LNCaP clone FGC (cell line): Measurements from ENCODE around the gene KLC1.

Experiments
- DNase-seq: peaks from one replicate; pipeline ENCODE4 v3.0.0-alpha.2; 2011; ENCODE audit warnings: low read depth
- H3K4me3 ChIP-seq: 2 replicates; pipeline ENCODE4 v1.5.1; 2011; ENCODE audit warnings: mild to moderate bottlenecking, low read depth, low read length, control low read depth
- TF ChIP-seq, protein P1 (sequence below): IDR thresholded peaks from 2 replicates; pipeline ENCODE4 v1.5.1; 2012; ENCODE audit warnings: mild to moderate bottlenecking; ENCODE audit not compliant: control insufficient read depth, insufficient read depth; ENCODE audit errors: extremely low read depth

The KLC1 gene

DNA sequence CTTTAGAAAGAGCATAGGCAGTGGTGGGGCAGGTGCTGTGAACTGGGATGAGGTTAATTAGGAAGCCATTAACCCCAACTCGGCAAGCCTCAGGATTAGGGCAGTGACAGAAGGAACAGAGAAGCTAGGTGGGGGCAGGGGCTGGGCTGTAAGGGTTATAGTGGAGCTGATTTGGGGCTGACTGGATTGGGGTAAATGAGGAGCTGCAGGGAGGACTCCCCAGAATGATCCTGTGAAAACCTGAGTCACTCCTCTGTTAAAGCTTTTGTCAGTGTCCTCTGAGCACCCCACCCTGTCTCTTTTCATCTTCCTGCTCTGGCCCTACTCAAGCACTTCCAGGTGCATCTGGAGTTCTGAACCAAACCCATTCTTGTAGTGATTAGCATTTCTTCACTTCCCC lies 4.4 kb downstream of the KLC1 start:
- no peak overlapping the region for H3K4me3 ChIP-seq
- TF ChIP-seq, protein P1, sequence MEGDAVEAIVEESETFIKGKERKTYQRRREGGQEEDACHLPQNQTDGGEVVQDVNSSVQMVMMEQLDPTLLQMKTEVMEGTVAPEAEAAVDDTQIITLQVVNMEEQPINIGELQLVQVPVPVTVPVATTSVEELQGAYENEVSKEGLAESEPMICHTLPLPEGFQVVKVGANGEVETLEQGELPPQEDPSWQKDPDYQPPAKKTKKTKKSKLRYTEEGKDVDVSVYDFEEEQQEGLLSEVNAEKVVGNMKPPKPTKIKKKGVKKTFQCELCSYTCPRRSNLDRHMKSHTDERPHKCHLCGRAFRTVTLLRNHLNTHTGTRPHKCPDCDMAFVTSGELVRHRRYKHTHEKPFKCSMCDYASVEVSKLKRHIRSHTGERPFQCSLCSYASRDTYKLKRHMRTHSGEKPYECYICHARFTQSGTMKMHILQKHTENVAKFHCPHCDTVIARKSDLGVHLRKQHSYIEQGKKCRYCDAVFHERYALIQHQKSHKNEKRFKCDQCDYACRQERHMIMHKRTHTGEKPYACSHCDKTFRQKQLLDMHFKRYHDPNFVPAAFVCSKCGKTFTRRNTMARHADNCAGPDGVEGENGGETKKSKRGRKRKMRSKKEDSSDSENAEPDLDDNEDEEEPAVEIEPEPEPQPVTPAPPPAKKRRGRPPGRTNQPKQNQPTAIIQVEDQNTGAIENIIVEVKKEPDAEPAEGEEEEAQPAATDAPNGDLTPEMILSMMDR = no peak
- DNase-seq = no peak

DNA sequence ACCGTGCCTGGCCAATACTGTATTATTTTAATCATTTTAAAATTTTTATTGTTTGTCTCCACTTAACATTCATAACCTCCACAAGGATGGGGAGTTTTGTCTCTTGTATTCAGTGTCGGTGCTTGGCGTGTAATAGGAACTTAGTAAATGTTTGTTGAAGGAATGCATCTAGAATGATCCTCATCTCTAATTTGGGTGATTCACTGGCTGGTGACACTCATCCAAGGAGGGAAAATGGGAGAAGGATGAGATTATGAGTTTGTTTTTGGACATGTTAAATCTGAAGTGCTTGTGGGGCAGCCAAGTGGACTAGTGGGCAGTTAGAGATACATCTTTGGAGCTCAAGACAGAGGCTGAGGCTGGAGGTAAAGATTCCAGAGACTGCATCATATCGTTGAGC lies 5.1 kb downstream of the KLC1 start:
- no peak overlapping the region for H3K4me3 ChIP-seq
- DNase-seq = no peak
- TF ChIP-seq, protein P1 = no peak

DNA sequence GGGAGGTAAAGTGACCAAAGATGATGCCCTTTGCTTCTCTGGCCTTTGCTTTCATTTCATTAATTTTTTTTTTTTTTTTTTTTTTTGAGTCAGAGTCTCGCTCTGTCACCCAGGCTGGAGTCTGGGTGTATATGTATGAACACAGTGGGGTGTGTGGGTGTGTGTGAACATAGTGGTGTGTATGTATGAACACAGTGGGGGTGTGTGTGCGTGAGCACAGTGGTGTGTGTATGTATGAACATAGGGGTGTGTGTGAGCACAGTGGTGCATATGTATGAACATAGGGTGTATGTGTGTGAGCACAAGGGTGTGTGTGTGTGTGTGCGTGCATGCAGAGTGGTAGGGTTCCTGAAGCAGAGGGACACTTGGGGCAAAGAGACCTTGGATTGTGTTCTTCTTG lies 9.6 kb downstream of the KLC1 start:
- TF ChIP-seq, protein P1 = no peak
- no peak overlapping the region for H3K4me3 ChIP-seq
- no peak for DNase-seq

DNA sequence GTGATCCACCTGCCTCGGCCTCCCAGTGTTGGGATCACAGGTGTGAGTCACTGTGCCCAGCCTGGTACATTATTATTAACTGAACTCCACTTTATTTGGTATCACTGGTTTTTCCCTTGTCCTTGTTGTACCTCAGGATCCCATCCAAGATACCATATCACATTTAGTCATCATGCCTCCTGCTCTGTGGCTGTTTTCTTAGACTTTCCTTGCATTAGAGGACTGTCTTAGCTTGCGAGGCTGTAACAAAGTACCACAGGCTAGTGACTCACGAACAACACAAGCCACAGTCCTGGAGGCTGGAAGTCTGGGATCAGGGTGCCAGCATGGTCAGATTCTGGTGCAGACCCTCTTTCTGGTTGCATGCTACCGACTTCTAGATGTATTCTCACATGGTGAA lies 12.2 kb downstream of the KLC1 start:
- DNase-seq = no peak
- H3K4me3 ChIP-seq = no peak overlapping the region
- TF ChIP-seq, protein P1 = no peak

DNA sequence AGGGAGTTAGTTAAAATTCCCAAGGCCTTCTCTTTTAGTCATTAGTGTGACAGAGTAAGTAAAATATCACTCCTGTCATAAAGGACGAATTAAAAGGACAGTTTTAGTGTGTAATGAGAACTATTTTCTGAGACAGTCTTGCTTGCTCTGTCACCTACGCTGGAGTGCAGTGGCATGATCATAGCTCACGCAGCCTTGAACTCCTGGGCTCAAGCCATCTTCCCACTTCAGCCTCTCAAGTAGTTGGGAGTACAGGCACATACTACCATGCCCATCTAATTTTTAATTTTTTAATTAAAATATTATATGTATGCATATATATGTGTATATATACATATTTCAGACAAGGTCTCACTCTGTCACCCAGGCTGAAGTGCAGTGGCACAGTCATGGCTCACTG lies 17.2 kb downstream of the KLC1 start:
- TF ChIP-seq, protein P1 = no peak
- no peak for DNase-seq
- H3K4me3 ChIP-seq = no peak overlapping the region

DNA sequence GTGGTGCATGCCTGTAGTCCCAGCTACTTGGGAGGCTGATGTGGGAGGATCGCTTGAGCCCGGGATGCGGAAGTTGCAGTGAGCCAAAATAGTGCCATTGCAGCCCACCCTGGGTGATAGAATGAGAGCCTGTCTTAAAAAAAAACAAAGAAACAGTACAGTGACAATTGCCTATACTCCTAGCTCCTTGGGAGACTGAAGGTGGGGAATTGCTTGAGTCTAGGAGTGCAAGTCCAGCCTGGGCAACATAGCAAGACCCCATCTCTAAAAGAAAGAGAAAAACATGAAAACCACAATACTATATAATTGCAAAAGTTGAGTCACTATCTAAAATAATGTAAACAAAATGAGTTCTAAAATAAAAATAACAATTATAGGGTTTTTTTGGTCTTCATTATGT lies 20.0 kb downstream of the KLC1 start:
- no peak for DNase-seq
- H3K4me3 ChIP-seq = no peak overlapping the region
- TF ChIP-seq, protein P1 = no peak

DNA sequence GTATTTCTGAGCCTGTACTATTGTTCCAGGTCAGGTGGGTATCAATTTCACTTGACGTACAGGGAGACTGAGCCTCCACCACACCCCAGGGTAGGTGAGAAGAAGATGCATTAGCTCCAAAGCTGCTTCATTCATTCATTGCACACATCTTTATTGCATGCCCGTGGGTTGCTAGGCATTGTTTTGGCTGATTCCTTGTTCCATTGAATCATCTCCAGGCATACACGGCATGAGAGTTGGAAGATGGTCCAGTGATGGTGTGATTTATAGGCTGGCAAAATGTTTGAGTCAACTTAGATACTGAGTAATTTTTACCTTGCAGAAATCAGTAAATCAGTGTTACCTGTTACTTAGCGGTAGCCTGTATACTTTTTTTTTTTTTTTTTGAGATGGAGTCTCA lies 21.2 kb downstream of the KLC1 start:
- DNase-seq = peak; percentile 11
- TF ChIP-seq, protein P1 = no peak
- H3K4me3 ChIP-seq = no peak overlapping the region
